ENCODE measurements around the gene RBM18.

Gene RBM18

DNA sequence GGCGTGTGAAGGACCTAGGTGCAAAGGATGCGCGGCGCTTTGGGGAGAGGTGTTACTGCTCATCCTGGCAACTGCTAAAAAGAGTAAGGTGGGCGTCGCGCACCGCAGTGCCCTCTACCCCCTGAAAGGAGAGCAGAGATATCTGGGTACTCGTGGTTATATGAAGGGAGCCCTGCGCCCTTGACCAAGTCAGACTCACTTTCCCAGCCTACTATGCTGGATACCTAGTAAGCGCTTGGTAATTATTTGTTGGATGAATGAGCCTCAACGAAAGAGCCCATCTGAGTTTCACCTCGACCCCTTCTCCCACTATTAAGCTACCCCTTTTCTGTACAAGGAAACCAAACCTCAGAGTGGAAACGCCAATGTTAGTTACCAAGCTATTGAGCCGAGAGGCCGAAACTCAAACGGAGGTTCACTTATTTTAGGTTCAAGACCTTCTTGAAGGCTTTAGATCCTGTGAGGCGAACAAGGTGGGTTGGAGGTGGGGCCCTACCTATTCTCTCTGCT is 43.9 kb downstream of the RBM18 start:
- DNase-seq = no peak

DNA sequence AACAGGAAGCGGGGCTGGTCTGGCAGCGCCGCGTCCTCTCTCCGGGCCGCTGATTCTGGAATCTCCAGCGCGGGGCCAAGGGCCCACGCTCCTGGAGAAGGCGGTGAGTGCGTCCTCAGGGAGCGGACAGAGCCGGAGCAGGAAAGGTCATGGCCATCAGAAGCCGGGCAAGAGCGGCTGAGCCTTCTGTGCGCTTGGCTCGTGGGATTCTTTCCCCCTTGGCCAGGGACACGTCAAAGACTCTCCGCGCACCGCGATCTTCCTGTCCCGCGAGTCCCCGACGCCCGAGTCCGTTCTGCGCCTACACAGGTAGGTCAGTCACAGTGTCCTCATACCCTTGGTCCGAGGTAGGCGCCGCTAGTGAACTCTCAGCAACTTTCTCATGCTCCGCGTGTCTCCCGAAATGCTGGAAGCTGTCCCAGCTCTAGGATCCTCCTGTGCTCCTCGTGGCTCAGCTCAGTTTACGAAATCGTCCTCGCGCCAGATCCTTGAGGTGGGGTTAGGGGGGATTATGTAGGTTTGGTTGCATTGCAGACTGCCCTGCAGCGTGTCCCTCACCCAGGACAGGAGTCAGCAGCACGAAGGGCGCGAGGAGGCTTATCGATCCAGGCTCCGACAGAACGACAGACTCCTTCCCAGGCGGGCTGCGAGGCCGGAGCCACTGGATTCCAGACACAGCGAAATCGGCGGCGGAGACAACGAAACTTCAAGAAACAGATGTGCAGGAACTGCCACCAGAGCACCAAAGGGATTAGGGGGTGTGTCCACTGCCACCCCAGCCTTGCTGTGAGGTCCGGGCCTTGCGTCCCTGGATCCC is 44.6 kb downstream of the RBM18 start:
- DNase-seq = no peak

DNA sequence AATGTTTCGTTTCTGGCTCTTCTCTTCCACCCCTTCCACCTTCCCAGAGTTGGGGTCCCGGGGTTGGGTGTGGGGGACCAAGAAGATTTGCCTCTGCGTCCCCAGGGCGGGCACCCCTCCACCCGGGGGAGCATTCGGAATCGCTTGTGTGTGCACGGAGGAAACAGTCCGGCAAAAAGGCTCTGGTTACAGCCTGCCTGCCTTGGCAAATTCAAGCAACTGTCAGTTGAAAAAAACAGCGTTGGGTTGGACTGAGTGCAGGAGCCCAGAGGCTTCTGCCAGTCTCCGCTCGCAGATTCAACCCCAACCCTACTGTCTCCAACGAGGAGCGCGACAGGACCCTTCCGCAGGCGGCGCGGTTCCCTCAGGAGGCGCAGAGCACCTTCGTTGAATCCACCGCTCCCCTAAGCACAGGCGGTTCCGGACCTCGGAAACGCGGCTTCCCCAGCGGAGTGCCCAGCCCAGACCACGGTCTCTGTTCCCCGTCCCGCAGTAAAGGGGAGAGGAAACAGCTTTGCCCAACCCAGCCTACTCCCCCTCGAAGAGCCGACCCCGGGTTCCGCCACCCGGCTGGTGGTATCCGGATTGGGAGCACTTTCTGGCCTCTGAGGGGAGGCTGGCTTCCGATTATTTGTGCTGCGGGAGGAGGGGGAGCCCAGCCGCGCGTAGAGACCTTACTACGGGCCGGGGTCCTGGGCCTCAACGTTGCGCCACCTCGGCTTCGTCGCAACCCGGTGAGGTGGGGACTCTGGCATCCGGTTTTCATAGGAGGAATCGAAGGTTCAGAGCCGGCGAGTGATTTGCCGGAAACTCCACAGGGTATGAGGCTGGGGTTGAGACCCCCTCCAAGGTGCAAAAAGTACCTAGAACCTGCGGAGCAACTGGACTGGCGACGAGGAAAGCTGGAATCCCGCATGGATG is 45.4 kb downstream of the RBM18 start:
- DNase-seq = no peak

DNA sequence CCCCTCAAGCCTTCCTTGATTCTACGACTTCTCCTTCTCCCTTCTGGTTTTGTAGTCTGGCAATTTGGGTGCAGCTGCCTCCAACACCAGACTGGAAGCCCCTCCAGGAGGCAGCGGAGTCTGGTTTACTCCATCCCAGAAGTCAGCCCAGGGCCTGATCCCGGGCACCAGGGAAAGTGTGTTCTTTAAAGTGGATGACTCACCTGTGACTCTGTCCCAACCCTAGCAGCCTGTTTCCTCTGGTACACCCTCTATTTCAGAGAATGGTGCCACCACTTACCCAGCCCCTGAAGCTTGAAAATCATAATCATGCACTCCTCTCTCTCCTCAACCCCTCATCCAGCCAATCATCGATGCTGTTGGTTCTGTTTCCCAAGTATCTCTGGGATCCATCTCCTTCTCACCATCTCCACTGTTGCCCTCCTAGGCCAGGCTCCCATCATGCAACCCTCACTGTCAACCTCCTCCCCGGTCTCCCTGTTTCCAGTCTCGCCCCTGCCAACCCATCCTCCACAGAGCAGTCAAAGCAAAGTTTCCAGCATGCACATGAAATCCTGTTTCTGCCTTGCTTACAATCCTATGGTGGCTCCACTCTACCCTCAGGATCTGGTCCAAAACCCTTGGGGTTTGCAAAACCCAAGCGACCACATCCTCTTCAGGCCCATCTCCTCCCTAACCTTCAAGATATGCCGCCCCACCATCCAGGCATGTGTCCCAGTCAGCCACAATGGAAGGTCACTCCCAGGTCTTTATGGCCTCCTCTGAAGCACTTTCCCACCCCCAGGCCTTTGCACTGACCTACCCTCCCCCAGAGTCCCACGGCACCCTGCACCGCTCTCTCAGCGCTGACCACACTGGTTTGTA is 46.3 kb downstream of the RBM18 start:
- DNase-seq = no peak

DNA sequence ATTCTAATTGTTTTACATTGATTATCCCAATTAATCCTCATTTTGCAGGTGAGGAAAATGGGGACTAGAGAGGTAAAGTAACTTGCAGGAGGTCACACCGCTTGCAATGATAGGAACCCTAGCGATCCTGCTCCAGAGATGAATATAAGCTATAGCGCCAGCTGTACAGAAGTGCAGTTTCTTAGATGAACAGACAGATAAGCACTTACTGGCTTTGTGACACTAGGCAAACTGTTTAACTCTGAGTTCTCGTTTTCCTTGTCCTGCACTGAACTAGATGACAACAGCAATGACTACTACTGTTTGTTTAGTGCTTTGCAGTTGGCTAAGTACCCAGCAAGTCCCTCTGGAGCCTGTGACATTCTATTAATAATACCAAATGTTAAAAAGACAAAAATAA is 47.0 kb downstream of the RBM18 start:
- DNase-seq = no peak

DNA sequence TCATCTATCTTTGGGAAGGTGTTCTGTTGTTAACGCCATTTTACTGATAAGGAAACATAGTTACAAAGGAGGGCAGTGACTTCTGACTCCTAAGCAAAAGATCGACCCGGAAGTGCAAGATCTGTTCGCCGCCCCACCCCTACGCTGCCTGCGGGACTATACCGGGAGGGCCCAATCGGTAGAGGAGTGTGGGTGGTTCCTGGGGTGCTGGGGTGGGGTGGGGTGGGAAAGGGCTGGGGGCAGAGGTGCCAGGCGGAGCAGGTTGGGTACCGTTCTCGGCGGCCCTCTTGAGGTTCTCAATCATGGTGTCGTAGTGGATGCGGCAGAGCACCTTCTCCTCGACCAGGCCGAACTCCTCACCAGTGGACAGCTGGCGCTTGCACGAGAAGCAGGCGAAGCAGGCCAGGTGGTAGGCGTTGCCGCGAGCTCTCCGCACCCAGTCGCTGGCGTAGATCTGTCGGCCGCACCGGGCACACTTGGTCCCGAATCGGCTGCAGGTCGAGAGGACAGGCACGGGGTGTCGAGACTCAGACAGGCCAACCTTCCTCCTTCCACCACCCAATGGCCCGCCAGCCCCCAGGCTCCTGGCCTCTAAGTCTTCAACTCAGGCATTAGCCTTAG is 47.7 kb downstream of the RBM18 start:
- DNase-seq = no peak

DNA sequence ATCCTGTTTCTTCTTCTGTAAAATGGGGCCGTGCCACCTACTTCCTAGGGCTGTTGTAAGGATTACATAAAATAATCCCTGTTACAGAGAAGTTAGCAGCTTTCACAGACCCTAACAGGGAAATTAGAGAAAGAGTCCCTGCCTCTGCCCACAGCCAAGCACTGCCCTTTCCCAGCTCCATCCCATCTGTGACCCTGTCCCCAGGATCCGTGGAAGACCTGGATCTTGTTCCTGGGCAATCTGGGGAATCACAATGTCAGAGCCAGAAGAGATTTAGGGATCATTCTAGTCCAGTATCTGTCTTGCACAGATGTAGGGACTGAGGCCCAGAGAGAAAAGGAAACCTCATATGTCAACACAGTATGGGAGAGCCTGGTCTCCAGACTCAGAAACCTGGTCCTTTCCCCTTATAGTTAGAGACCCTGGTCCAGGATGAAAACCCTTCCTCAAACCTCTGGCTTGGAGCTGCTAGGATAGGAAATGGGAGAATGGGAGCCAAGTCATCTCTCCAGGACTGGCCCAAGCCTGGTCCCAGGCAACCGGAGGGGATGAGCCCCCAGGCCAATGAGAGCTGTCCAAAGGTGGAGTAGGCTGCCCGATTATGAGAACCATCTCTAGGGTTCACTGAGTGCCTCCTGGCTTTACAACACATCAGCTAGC is 48.4 kb downstream of the RBM18 start:
- no peak for DNase-seq

DNA sequence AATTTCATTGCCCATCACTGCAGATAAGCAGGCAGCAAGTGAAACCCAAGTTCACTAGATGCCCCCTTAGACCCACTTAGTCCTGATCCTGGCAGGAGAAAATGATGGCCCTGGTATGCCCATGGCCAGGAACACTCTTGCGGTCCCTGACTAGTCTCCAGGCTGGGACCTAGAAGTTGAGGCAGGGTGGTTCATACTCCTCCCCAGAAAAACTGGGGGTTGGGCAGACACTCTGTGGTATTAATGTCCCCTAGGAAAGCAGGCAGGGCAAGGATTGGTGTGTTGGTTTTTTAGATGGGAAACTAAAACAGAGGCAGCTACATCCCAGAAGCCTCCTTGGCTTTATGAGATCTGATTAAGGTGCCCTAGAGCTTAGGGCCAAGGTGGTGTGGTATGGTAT is 49.0 kb downstream of the RBM18 start:
- no peak for DNase-seq

DNA sequence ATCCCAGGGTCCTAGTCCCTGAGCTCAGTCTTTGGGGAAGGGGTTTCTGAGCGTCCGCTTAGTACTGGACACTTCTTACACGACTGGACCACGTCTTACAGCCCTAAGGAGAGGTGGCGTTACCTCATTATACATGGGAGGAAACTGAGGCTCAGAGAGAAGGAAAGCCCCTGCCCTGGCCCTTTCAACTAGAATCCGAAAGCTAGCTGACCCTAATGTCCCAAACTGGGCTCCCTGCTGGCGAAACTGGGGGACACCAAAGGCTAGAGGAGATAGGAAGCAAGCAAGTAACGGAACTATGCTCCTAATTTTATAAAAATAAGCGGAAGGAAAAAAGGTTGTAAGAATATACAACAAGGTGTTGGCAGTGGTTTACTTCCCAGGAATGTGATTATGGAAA is 50.1 kb downstream of the RBM18 start:
- no peak for DNase-seq

DNA sequence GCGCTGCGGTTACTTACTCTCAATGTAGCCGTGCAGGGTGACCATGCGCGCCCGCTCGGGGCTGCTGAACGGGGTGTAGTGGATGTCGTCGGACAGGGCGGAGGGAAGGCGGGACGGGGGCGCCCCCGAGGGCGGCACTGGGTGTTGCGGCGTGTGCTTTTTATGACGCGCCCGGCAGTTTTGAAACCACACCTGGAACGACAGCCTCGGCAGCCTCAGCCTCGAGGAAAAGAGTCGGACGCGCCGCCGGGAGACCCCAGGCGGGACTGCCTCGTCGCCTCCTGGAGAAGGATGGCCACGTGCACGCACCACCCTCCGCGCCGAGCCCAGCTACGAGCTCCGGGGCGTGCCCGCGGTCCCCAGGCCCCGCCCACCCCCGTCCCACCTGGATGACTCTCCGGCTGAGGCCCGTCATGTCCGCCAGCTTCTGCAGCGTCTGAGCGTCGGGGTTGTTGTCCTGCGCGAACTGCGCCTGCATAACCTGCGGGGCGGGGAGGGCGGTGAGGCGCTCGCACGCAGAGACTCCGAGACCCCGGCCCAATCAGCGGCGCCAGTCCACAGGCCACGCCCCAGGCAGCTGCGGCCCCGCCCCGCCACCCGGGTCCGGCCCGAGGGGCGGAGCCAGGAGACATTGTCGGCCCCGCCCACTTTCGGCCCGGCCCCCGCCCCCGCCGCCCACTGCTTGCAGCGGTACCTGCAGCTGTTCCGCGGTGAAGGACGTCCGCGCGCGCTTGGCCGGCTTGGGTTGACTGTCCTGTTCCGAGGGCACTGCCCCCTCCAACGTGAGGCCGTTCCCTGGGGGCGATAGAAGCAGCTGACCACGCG is 50.8 kb downstream of the RBM18 start:
- peak; percentile 86 for DNase-seq

DNA sequence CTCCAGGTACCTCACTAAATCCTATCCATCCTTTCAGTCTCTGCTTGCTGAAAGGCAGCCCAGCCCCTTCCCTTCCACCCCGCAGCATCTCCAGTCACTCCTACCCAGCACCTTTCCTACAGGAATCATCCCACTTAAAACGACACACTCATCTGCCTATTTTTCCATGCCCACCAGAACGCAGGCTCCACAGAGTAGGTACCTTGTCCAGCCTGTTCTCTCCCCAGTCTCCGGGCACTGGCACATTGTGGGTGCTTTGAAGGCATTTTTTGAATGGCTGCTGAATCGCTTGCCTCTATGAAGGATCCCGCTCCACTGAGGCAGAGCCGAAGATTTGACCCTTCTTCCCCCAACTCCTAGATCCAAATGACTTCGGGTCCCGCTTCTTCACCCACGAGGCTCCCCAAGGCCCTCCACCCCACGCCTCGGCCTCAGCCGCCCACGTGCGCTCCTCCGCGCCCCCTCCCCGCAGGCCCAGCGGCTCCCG is 51.5 kb downstream of the RBM18 start:
- no peak for DNase-seq

DNA sequence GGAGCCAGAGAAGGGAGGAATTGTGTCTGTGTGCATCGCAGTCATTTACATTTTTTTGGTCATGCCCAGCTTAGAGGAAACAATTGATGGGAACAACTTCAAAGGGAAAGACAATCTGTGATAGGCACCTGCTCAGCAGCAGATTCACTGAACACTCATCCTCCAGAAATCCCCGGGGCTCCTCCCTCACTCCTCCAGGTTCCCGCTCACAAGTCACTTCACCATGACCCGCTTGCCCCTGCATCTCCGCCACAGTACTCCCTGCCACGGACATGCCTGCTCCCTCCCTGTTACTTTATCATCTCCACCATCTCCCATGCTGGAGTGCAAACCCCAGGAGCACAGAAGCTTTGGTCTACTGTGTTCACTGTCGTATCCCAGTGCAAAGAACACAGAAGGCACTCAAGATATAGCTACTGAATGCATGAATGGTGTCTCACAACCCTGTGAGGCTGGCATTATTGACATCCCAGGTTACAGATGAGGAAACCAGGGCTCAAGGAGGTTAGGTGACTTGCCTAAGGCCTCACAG is 52.1 kb downstream of the RBM18 start:
- no peak for DNase-seq

DNA sequence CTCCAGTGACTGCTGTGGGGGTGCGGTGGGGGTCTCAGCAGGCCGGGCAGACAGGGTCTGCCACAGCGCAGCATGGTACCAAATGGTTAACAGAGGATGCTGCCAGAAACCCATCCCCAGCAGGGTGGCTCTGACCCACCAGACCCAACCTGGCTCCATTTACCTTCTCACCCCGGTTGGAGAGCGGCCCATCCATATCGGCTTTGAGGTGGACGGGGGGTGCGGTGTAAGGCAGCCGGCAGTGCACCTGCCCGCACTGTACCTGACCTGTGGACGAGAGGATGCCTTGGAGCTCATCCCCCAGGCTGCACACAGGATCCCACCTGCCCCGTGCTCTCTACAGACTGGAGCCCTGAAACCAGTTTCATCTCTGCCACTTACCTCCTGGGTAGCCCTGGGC is 55.2 kb downstream of the RBM18 start:
- no peak for DNase-seq

DNA sequence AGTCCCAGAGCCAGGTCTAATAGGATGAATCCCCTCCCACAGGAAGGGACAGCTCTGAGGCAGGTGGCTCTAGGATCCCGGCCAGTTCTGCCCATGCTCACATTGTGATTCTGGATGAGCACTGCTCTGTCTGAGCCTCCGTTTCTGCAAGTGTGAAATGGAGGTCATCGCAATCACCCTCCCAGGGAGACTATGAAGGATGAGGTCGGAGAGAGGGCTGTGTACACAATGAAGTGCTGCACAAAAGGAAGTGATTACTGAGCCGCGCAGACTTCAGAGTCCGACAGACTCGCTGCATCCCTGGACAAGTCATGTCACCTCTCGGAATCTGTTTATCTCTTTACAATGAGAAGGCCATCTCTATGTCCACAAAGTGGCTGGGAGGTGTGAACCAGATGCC is 57.5 kb downstream of the RBM18 start:
- no peak for DNase-seq

DNA sequence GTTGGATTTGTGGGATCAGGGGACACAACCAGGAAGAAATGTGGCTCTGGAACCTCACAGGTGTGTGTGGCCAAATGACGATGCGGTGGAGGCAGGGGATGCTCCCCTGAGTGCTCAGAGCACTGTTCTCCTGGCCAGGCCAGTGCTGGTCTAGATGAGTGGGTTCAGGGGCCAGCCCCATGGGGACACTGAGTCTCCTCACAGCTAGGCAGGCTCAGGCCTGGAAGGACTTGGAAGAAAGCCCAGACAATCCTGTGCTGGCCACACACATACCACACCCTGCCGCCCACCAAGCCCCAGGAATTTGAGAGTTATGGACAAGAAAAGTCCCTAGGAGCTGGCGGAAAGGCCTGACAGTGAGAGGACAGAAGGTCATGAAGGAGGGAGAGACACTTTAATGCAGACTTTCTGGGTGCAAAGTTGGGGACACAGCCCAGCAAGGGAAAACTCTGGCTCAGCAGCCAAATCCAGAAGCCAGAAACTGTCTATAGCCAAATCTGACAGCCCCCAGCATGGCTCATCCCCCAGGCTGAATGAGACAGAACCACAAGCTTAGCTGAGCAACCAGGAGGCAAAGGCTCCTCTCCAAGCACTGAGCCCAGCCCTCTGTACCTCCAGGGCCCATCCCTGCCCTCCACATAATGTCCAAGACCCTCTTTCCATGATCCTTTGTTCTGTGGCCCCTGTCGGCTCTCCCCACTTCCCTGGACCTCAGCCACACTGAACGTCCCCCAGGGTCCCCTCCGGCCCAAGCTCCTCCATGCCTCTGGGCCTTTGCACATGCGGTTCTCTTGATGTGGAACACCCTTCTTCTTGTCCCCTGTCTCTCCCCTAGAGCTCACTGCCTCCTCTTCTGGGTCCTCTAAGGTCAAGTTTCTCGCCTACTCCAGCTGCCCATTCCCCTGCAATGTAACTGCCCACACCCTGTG is 58.3 kb downstream of the RBM18 start:
- DNase-seq = no peak

DNA sequence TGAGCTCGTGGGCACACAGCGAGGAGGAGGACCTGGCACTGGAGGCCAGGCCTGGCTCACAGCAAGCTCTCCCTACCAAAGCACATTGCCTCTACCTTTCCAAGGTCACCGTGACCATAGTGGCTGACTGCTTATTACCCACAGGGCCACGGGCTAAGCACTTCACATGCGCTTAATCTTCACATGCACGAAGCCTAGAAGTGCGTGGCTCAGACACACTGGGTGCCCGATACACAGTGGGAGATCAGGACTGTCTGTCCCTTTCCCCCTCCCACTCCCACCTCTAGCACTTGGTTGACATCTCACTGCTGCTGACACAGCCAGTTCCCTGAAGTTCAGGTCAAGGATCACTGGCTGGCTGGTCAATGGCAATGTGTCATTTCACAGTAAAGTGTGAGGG is 59.5 kb downstream of the RBM18 start:
- DNase-seq = no peak

DNA sequence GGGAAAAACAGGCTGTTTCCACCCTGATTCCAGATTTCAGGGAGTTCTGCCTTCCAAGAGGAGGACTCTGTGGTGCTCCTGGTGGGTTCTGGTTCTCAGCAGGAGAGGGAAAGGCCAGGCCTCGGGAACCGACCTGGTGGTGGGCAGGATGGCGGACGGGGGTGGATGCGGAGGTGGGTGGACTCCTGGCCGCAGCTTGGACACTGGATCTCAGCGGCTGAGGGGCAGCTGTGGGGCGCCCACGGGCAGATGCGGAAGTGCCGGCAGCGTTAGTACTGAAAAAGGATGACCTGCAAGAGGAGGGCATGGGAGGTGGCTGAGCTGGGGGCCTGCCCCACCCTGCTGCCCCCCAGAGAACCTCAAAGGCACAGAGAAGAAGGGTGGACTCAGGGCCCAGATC is 60.1 kb downstream of the RBM18 start:
- DNase-seq = no peak

DNA sequence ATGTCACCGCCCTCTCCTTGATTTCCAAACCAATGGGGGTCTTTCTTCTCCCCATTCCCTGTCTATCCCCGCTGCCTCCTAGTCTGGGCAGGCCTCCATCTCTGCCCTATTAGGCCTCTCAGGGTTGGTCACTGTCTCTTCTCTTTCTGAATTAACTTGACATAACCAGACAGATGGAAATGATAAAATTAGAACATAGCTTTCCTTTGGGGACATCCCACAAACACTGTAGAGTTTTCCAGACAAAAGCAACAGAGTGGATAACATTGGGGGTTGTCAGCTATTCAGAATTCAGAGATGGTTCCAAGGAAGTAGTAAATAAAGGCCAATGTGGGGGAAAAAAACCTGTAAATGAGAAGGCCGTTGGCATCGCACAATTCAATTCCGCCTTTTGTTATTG is 60.6 kb downstream of the RBM18 start:
- DNase-seq = no peak

DNA sequence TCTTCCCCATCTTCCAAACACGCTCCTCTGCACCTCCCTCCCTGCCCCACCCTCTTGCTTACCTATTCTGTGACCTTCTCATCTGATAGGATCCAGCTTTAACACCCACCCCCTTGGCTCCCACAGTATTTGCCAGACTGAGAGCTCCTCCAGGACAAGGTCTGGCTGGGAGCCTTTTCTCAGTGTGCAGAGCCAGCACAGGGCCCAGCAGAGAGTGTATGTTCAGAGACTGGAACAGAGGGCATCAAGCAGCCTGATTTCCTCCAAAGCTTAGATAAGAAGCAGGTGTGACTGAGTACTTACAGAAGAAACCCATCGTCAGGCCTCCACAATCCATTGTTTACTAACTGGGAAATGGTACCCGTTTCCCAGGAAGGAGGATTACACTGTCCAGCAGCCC is 62.5 kb downstream of the RBM18 start:
- DNase-seq = no peak
